SK-N-SH (cell line): ENCODE results near the gene KLF3. TPM values are rescaled to one million over a fixed set of nuclear protein-coding genes. Genes with fewer than 3 reads are reported as not detected.

Experiments used
- CTCF ChIA-PET: fragments of 300-600, 350-600 bp; formaldehyde crosslinking; extraction: SDS; loops from one replicate; lab custom pipeline; 2021; lab: Yijun Ruan, JAX
- POLR2A ChIA-PET: fragments of 350-600 bp; sonication (Branson Sonifier 250); formaldehyde crosslinking; extraction: SDS; loops from one replicate; lab custom pipeline; 2020; ENCODE audit warnings: antibody characterized with exemption, inconsistent platforms; lab: Yijun Ruan, JAX
- DNase-seq: peaks from one replicate; pipeline ENCODE4 v3.0.0; 2012
- H2AFZ ChIP-seq: fragments of 200-600 bp; sonication (generic); 2 replicates; pipeline ENCODE4 v1.8.1; 2016; ENCODE audit warnings: antibody characterized with exemption, mild to moderate bottlenecking, low read depth
- H3F3A ChIP-seq: fragments of 200-600 bp; sonication (generic); replicated peaks from 2 replicates; pipeline ENCODE3; 2016; ENCODE audit warnings: antibody characterized with exemption, mild to moderate bottlenecking; ENCODE audit not compliant: insufficient read depth
- H3K27ac ChIP-seq, 2 experiments: fragments of 200-500 bp in 1 of 2; fragments of 200-600 bp in 1 of 2; sonication (Bioruptor generic) in 1 of 2; sonication (generic), shearing (Covaris generic) in 1 of 2; 2 replicates each; pipeline versions ENCODE4 v1.5.1 to v1.6.1; 2014 to 2016; ENCODE audit warnings: low read depth in 2 of 2, inconsistent platforms in 1 of 2, low read length in 1 of 2, mild to moderate bottlenecking in 1 of 2, mixed read lengths in 1 of 2
- H3K27me3 ChIP-seq: fragments of 200-600 bp; sonication (generic), shearing (Covaris generic); 2 replicates; pipeline ENCODE4 v1.6.1; 2016; ENCODE audit warnings: mixed run types; ENCODE audit not compliant: insufficient read depth
- H3K36me3 ChIP-seq, 2 experiments: fragments of 200-500 bp in 1 of 2; fragments of 200-600 bp in 1 of 2; sonication (Bioruptor generic) in 1 of 2; sonication (generic) in 1 of 2; replicated peaks in 1 of 2; 2 replicates each; pipeline versions ENCODE3 to v1.5.1; 2014 to 2016; ENCODE audit warnings: low read length in 1 of 2, mild to moderate bottlenecking in 1 of 2; ENCODE audit not compliant: insufficient read depth in 2 of 2, control insufficient read depth in 1 of 2
- H3K4me1 ChIP-seq, 2 experiments: fragments of 200-500 bp in 1 of 2; fragments of 200-600 bp in 1 of 2; sonication (Bioruptor generic) in 1 of 2; sonication (generic), shearing (Covaris generic) in 1 of 2; 2 replicates each; pipeline versions ENCODE4 v1.5.1 to v1.6.1; 2014 to 2016; ENCODE audit warnings: low read depth in 1 of 2, low read length in 1 of 2, mixed run types in 1 of 2; ENCODE audit not compliant: insufficient read depth in 2 of 2, control insufficient read depth in 1 of 2
- H3K4me2 ChIP-seq: fragments of 200-600 bp; sonication (generic), shearing (Covaris generic); 2 replicates; pipeline ENCODE4 v1.6.1; 2017; ENCODE audit warnings: mixed run types
- H3K4me3 ChIP-seq, 2 experiments: fragments of 200-500 bp in 1 of 2; fragments of 200-600 bp in 1 of 2; sonication (Bioruptor generic) in 1 of 2; sonication (generic), shearing (Covaris generic) in 1 of 2; 2 replicates each; pipeline versions ENCODE4 v1.5.1 to v1.8.1; 2014 to 2016; ENCODE audit warnings: low read depth in 2 of 2, inconsistent platforms in 1 of 2, low read length in 1 of 2, mild to moderate bottlenecking in 1 of 2, mixed read lengths in 1 of 2, moderate library complexity in 1 of 2
- H3K79me2 ChIP-seq: fragments of 200-600 bp; sonication (generic); 2 replicates; pipeline ENCODE4 v1.8.1; 2017; ENCODE audit warnings: mild to moderate bottlenecking; ENCODE audit not compliant: insufficient read depth
- H3K9ac ChIP-seq: fragments of 200-600 bp; sonication (generic); 2 replicates; pipeline ENCODE4 v1.6.1; 2017; ENCODE audit warnings: mixed run types
- H3K9me2 ChIP-seq: fragments of 200-600 bp; sonication (generic); 2 replicates; pipeline ENCODE4 v1.6.1; 2017; ENCODE audit warnings: mixed run types
- H3K9me3 ChIP-seq: fragments of 200-600 bp; sonication (generic); 2 replicates; pipeline ENCODE4 v1.6.1; 2017; ENCODE audit warnings: mixed run types, mild to moderate bottlenecking, moderate library complexity
- H4K20me1 ChIP-seq: fragments of 200-600 bp; sonication (generic); 2 replicates; pipeline ENCODE4 v1.6.1; 2017; ENCODE audit warnings: mild to moderate bottlenecking, mixed run types; ENCODE audit not compliant: insufficient read depth
- ELF1 ChIP-seq: IDR thresholded peaks from 2 replicates; pipeline ENCODE4 v1.4.0; 2012
- FOSL2 ChIP-seq: IDR thresholded peaks from 2 replicates; pipeline ENCODE4 v1.4.0; 2012; ENCODE audit warnings: low read depth, mild to moderate bottlenecking, moderate library complexity, borderline replicate concordance
- FOXM1 ChIP-seq: IDR thresholded peaks from 2 replicates; pipeline ENCODE4 v1.4.0; 2012; ENCODE audit warnings: low read depth, mild to moderate bottlenecking
- NRF1 ChIP-seq: IDR thresholded peaks from 2 replicates; pipeline ENCODE4 v1.6.1; 2012; ENCODE audit warnings: low read depth, mild to moderate bottlenecking, low read length
- RAD21 ChIP-seq: IDR thresholded peaks from 2 replicates; pipeline ENCODE4 v1.6.1; 2012; ENCODE audit warnings: mild to moderate bottlenecking, low read length
- RCOR1 ChIP-seq: fragments of 150-350 bp; IDR thresholded peaks from 2 replicates; pipeline ENCODE4 v1.6.1; 2017; ENCODE audit warnings: antibody characterized with exemption, low read length
- SIN3A ChIP-seq: IDR thresholded peaks from 2 replicates; pipeline ENCODE4 v1.6.1; 2012; ENCODE audit warnings: low read depth, mild to moderate bottlenecking, low read length, moderate library complexity, borderline replicate concordance
- SMC3 ChIP-seq: IDR thresholded peaks from 2 replicates; pipeline ENCODE4 v1.6.1; 2012; ENCODE audit warnings: low read depth, low read length, improper control_type of control experiment
- USF1 ChIP-seq: IDR thresholded peaks from 2 replicates; pipeline ENCODE4 v1.4.0; 2012; ENCODE audit warnings: low read depth, borderline replicate concordance
- USF2 ChIP-seq: fragments of 150-350 bp; IDR thresholded peaks from 2 replicates; pipeline ENCODE4 v1.6.1; 2017; ENCODE audit warnings: antibody characterized with exemption, low read length, low read depth, borderline replicate concordance
- YY1 ChIP-seq: IDR thresholded peaks from 2 replicates; pipeline ENCODE4 v1.4.0; 2012; ENCODE audit warnings: low read depth, mild to moderate bottlenecking
- WGBS: methylation state at CpG from one replicate; pipeline ENCODE4 v1.1.6; 2017; ENCODE audit warnings: low lambda C conversion rate; 5-methylcytosine and 5-hydroxymethylcytosine counted together
- polyA plus RNA-seq, 3 experiments: library from polyadenylated mRNA; depleted of rRNA; stranded (reverse); fragments of >200 nt; gene quantifications; 2 replicates each; pipeline ENCODE4 v1.2.3, GENCODE V29; 2012
- TF ChIP-seq, protein P1 (sequence below): fragments of 200-600 bp; sonication (generic); IDR thresholded peaks from 2 replicates; pipeline ENCODE4 v1.6.1; 2017; ENCODE audit warnings: antibody characterized with exemption, mild to moderate bottlenecking, moderate library complexity
- TF ChIP-seq, protein P2 (sequence below): IDR thresholded peaks from 2 replicates; pipeline ENCODE4 v1.4.0; 2012; ENCODE audit warnings: low read depth, borderline replicate concordance
- TF ChIP-seq, protein P3 (sequence below): IDR thresholded peaks from 2 replicates; pipeline ENCODE4 v1.6.1; 2012; ENCODE audit warnings: mild to moderate bottlenecking, low read depth, low read length, moderate library complexity

The KLF3 gene
- polyA plus RNA-seq, 1 of the 3 experiments (the other 2 are of a cell fraction), result 8.2 TPM

DNA sequence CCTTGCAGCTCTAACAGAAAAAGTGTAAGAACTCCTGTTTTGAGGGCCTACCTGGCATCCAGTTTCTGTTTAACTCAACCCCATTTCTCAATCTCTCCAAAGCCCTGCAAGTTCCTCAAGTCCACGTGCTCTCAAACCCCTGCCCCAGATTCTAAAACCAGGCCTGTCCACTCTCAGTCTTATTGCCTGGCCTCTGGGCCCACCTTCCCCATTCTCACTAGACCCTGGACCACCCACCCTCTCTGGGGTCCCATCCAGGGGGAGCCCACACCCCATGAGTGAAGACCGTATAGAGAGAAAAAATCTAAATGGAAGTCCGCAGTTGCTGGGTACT, 60.4 kb downstream of the KLF3 start (continued):
- TF ChIP-seq, protein P1, sequence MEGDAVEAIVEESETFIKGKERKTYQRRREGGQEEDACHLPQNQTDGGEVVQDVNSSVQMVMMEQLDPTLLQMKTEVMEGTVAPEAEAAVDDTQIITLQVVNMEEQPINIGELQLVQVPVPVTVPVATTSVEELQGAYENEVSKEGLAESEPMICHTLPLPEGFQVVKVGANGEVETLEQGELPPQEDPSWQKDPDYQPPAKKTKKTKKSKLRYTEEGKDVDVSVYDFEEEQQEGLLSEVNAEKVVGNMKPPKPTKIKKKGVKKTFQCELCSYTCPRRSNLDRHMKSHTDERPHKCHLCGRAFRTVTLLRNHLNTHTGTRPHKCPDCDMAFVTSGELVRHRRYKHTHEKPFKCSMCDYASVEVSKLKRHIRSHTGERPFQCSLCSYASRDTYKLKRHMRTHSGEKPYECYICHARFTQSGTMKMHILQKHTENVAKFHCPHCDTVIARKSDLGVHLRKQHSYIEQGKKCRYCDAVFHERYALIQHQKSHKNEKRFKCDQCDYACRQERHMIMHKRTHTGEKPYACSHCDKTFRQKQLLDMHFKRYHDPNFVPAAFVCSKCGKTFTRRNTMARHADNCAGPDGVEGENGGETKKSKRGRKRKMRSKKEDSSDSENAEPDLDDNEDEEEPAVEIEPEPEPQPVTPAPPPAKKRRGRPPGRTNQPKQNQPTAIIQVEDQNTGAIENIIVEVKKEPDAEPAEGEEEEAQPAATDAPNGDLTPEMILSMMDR, result no peak
- TF ChIP-seq FOXM1, result no peak
- TF ChIP-seq, all 33 proteins: peak for 0

DNA sequence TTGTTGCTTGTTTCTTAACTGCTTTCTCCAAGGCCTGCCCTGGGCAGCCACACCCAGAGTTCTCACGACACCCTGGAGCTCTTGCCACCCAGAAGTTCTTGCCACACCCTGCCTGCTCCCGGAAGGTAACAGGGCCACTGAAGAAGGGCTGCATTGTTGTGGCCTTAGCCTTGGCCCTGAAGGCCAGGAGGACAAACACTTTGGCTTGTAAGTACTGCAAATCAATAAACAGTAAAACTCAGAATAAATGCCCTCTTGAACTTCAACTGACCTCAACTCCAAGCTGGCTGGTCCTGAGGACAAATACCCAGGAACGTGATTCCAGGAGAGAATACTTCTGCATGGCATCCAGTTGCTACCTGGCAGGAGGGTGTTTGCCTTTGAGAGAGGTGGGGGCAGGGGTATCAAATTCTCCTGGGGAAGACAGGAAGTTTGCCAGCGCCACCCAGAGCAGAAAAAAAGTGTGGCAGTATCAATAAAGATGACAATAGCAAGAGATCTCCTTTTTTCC, 64.7 kb downstream of the KLF3 start:
- Histone ChIP-seq H3K27ac (no peak overlapping the region), H2AFZ (no peak overlapping the region), H3K4me1 (no peaks in the 10 kb centered on the region), H3K36me3 (no peaks in the 10 kb centered on the region), H3K27me3 (no peaks in the 10 kb centered on the region), H3K9me3 (no peaks in the 10 kb centered on the region), H3K4me3 (no peak overlapping the region), H3K9me2 (no peaks in the 10 kb centered on the region), H3K9ac (no peak overlapping the region), H3K79me2 (no peaks in the 10 kb centered on the region), H3F3A (no peaks in the 10 kb centered on the region), H4K20me1 (no peaks in the 10 kb centered on the region), H3K4me2 (no peak overlapping the region)
- CTCF ChIA-PET, result interaction anchor here (0.8 to 8.5 kb wide), 4 partner anchors 54 to 550 kb away, joined by 4 to 182 read pairs (median 12); partner anchors contain the start of gene TLR10
- TF ChIP-seq SMC3 (no peak), RCOR1 (no peak), NRF1 (no peak), RAD21 (0 out of 2 replicates have a peak, but pooled peaks have one; percentile 4)
- WGBS, result 66% methylated on average over 4 of the region's 4 CpGs
- DNase-seq, result no peak
- POLR2A ChIA-PET, result no interaction called here

DNA sequence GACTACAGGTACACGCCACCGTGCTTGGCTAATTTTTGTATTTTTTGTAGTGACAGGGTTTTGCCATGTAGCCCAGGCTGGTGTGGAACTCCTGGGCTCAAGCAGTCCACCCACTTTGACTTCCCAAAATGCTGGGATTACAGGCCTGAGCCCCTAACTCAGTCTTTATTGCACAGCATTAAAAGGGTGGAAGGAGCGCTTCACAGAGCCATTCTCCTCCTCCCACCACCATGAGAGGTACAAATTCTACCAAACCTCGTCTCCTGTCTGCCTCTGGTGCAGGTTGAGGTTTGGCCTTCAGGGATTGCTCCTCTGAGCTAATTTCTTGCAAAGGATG, 66.5 kb downstream of the KLF3 start:
- no peaks in the 10 kb centered on the region for H3K9me2 ChIP-seq
- H3K9me3 ChIP-seq, result no peaks in the 10 kb centered on the region
- H3K4me1 ChIP-seq, result no peaks in the 10 kb centered on the region
- TF ChIP-seq YY1, result no peak
- TF ChIP-seq, protein P2, sequence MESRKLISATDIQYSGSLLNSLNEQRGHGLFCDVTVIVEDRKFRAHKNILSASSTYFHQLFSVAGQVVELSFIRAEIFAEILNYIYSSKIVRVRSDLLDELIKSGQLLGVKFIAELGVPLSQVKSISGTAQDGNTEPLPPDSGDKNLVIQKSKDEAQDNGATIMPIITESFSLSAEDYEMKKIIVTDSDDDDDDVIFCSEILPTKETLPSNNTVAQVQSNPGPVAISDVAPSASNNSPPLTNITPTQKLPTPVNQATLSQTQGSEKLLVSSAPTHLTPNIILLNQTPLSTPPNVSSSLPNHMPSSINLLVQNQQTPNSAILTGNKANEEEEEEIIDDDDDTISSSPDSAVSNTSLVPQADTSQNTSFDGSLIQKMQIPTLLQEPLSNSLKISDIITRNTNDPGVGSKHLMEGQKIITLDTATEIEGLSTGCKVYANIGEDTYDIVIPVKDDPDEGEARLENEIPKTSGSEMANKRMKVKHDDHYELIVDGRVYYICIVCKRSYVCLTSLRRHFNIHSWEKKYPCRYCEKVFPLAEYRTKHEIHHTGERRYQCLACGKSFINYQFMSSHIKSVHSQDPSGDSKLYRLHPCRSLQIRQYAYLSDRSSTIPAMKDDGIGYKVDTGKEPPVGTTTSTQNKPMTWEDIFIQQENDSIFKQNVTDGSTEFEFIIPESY, result no peak
- TF ChIP-seq USF1, result no peak
- no peak for TF ChIP-seq USF2
- TF ChIP-seq RCOR1, result no peak
- TF ChIP-seq FOSL2, result no peak
- TF ChIP-seq SMC3, result no peak
- TF ChIP-seq, protein P3, sequence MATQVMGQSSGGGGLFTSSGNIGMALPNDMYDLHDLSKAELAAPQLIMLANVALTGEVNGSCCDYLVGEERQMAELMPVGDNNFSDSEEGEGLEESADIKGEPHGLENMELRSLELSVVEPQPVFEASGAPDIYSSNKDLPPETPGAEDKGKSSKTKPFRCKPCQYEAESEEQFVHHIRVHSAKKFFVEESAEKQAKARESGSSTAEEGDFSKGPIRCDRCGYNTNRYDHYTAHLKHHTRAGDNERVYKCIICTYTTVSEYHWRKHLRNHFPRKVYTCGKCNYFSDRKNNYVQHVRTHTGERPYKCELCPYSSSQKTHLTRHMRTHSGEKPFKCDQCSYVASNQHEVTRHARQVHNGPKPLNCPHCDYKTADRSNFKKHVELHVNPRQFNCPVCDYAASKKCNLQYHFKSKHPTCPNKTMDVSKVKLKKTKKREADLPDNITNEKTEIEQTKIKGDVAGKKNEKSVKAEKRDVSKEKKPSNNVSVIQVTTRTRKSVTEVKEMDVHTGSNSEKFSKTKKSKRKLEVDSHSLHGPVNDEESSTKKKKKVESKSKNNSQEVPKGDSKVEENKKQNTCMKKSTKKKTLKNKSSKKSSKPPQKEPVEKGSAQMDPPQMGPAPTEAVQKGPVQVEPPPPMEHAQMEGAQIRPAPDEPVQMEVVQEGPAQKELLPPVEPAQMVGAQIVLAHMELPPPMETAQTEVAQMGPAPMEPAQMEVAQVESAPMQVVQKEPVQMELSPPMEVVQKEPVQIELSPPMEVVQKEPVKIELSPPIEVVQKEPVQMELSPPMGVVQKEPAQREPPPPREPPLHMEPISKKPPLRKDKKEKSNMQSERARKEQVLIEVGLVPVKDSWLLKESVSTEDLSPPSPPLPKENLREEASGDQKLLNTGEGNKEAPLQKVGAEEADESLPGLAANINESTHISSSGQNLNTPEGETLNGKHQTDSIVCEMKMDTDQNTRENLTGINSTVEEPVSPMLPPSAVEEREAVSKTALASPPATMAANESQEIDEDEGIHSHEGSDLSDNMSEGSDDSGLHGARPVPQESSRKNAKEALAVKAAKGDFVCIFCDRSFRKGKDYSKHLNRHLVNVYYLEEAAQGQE, result no peak
- TF ChIP-seq SIN3A, result no peak
- no peak for TF ChIP-seq ELF1
- 93% methylated on average over 4 of the region's 4 CpGs for WGBS
- no peak overlapping the region for H3K9ac ChIP-seq
- POLR2A ChIA-PET, result no interaction called here
- CTCF ChIA-PET, result interaction anchor here (1.0 to 8.5 kb wide), 30 partner anchors 12 to 672 kb away, joined by 3 to 182 read pairs (median 6); no protein-coding TSS in a partner anchor
- H3K36me3 ChIP-seq, result no peaks in the 10 kb centered on the region
- H2AFZ ChIP-seq, result no peak overlapping the region
- no peak overlapping the region for H3K4me3 ChIP-seq
- no peaks in the 10 kb centered on the region for H3F3A ChIP-seq
- H3K27me3 ChIP-seq, result no peaks in the 10 kb centered on the region
- H3K79me2 ChIP-seq, result no peaks in the 10 kb centered on the region
- no peak for DNase-seq
- H3K27ac ChIP-seq, result no peak overlapping the region
- H4K20me1 ChIP-seq, result no peaks in the 10 kb centered on the region
- H3K4me2 ChIP-seq, result no peak overlapping the region
